ENCODE measurements around the gene CNIH2.

Gene CNIH2

GRCh38 chr11:66289548-66290329 is 11.8 kb downstream of the CNIH2 start:
- H3K9me3 ChIP-seq = no peaks in the 10 kb centered on the region
- peak overlapping the region; percentile 69 to 86 for H3K4me3 ChIP-seq (ENCODE audit: low read depth in 1 of 2, low read length in 1 of 2)
- H3K27me3 ChIP-seq = peaks cover 55% of the 10 kb centered on the region
- H3K4me1 ChIP-seq (ENCODE audit: control insufficient read depth in 1 of 2, insufficient read depth in 1 of 2, low read depth in 1 of 2, low read length in 1 of 2) = peaks cover 20 to 24% of the 10 kb centered on the region in 2 experiments
- H3K27ac ChIP-seq = peak overlapping the region; percentile 65
- no peaks in the 10 kb centered on the region for H3K36me3 ChIP-seq
- TF ChIP-seq CTCF (IDR thresholded peaks at IDR 0.05) = no peak

GRCh38 chr11:66290330-66290621 is 12.3 kb downstream of the CNIH2 start:
- H3K9me3 ChIP-seq = no peaks in the 10 kb centered on the region
- peaks cover 59% of the 10 kb centered on the region for H3K27me3 ChIP-seq
- H3K4me1 ChIP-seq (ENCODE audit: control insufficient read depth in 1 of 2, insufficient read depth in 1 of 2, low read depth in 1 of 2, low read length in 1 of 2) = peaks cover 20 to 24% of the 10 kb centered on the region in 2 experiments
- TF ChIP-seq CTCF (IDR thresholded peaks at IDR 0.05) = no peak
- no peak overlapping the region for H3K4me3 ChIP-seq (ENCODE audit: low read depth in 1 of 2, low read length in 1 of 2)
- no peak overlapping the region for H3K27ac ChIP-seq
- H3K36me3 ChIP-seq = no peaks in the 10 kb centered on the region

GRCh38 chr11:66291303-66291705 is 13.3 kb downstream of the CNIH2 start:
- H3K27me3 ChIP-seq = peaks cover 69% of the 10 kb centered on the region
- H3K4me1 ChIP-seq (ENCODE audit: control insufficient read depth in 1 of 2, insufficient read depth in 1 of 2, low read depth in 1 of 2, low read length in 1 of 2) = peaks cover 20 to 24% of the 10 kb centered on the region in 2 experiments
- H3K4me3 ChIP-seq (ENCODE audit: low read depth in 1 of 2, low read length in 1 of 2) = no peak overlapping the region
- H3K36me3 ChIP-seq = no peaks in the 10 kb centered on the region
- H3K9me3 ChIP-seq = no peaks in the 10 kb centered on the region
- no peak for TF ChIP-seq CTCF (IDR thresholded peaks at IDR 0.05)
- H3K27ac ChIP-seq = no peak overlapping the region

GRCh38 chr11:66291706-66292542 is 13.9 kb downstream of the CNIH2 start, which contains the start of gene TMEM151A:
Gene TMEM151A (plus strand): TSS chr11:66291894. CDS start chr11:66292014, 120 bp downstream.
- Histone ChIP-seq H3K27me3 (peaks cover 75% of the 10 kb centered on the region), H3K27ac (no peak within 1 kb of the TSS)

More at GRCh38 chr11:66291706-66292542, 13.9 kb downstream of the CNIH2 start, which contains the start of gene TMEM151A:
- Histone ChIP-seq H3K4me3 (ENCODE audit: low read depth in 1 of 2, low read length in 1 of 2) (peak within 1 kb of the TSS in 1 of 2 experiments; percentile 41), H3K36me3 (no peaks in the 10 kb centered on the region), H3K4me1 (ENCODE audit: control insufficient read depth in 1 of 2, insufficient read depth in 1 of 2, low read depth in 1 of 2, low read length in 1 of 2) (peaks cover 20 to 24% of the 10 kb centered on the region in 2 experiments), H3K9me3 (no peaks in the 10 kb centered on the region)
- TF ChIP-seq CTCF (IDR thresholded peaks at IDR 0.05) = no peak
